ENCODE measurements around the gene NIN.

The NIN gene

DNA sequence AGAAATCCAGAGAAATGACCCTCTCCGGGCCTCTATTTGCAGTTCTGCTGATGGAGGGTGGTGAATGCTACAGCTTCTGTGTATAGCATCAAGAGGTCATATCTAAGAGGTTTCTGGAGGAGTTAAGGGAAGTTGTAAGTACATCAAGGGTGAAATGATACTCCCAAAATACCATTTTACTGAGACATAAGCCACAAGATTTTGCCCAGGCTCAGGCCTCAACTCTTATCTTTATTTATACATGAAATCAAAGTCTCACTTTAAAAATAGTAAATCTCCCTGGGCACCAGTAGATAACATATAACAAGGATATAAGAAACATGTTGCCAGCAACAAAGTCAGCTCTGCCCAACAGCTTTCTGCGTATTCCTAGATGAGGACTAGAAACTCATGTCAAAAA is 40.4 kb downstream of the NIN start:
- DNase-seq (ENCODE audit: low read depth): no peak

DNA sequence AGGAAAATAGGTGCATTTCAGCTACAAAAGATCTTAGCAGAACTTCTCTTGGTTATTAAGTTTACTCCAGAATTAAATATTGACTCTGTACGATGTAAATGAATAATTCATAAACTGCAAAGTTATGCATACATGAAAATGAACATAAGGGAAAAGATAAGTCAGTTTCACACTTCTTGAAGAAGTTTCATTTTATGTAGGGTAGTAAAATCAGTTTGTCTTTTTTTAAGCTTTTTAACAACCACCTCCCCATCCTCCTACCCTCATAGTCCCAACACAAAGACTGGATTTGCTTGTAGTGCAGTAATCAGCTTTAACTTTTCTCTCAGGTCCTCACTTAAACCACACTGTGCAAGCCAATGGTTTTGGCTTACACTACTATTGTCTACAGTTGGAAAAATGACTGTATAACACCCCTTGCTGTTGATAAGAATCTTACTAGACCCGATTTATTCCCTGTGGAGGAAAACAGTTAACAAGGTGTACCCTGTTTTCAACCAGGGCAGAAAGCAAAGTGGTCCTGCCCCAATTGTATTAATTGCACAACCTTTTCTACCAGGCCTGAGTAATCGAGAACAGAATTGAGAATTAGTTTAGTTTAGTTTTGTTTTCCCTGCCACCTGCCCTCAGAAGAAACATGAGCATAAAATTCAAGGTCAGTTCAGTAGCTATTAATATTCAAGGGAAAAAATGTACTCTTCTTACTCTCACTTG is 44.1 kb downstream of the NIN start:
- no peak for DNase-seq (ENCODE audit: low read depth)

DNA sequence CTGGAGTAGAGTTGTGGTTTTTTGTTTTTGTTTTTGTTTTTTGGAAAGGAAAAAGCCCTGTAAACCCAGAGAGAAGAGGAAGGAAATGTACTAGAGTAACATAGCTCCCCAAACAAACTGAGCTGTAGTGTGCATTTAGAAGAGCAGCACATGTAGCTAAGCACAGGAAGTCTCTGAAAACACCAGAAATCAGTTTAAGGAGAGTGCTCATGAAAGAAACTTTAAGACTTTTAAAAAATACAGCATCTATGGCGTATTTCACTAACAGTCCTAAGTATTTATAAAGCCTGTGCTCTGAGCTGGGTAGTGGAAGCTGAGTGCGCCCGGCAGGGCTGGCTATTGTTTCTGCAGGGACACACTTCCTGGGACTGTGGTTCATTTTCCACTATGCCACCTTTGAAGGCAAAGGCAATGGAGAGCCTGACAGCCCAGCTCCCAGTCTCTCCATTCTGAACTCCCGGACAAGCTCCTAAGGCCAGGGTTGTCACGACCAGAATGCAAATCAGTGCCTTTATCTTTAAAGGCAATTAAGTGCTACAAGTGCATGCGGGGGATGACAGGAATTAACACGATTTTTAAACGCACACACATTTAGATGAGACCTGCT is 45.4 kb downstream of the NIN start:
- no peak for DNase-seq (ENCODE audit: low read depth)

DNA sequence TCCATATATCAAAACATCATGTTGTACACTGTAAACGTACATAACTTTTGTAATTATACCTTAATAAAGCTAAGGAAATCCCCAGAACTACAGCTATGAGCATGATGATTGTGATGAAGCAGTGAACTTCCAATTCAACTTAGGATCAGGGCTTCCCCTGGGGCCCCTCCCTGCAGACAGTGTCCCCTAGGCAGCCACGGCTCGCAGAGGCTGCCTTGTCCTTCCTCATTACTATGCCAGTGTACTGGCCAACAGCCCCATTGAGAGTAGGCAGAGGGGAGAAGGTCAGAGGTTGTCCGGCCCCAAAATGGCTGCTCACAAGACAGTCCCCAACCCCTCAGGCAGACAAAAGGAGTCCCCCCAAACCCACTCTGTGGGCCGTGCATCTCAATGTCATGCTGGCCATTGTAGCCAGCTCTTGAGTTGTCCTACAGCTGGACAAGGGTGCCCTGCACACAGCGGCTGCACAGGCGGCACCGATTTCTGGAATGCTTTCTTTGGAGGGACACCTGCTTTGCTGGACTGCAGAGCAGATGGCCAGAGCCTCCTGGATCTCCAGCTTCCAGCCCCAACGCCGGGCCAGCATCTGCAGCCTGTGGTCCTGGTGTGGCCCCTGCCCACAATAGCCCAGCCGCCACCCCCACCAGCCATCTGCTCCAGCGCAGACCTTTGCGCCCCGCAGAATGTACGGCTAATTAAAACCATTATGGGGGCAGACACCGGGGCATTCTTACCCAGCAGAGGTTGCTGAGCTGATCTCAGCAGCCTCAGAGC is 46.1 kb downstream of the NIN start:
- no peak for DNase-seq (ENCODE audit: low read depth)

DNA sequence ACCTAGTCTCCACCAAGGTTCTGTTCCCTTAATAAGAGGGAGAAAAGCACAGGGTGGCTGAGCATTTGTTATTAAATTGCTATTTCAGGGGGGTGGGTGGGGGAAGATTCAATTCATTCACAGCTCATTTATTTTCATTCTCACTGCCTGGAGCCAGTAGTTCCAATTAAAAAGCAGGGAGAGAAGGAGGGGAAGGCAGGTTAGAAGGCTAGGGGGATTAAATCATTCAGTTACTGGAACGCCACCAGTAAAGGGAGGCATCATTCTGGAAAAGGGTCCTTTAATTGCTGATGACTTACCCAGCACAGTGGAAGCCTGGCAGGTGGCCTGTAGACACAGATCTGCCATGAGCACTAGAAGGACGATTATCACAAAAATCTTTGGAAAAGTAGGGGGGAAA is 47.4 kb downstream of the NIN start:
- no peak for DNase-seq (ENCODE audit: low read depth)

DNA sequence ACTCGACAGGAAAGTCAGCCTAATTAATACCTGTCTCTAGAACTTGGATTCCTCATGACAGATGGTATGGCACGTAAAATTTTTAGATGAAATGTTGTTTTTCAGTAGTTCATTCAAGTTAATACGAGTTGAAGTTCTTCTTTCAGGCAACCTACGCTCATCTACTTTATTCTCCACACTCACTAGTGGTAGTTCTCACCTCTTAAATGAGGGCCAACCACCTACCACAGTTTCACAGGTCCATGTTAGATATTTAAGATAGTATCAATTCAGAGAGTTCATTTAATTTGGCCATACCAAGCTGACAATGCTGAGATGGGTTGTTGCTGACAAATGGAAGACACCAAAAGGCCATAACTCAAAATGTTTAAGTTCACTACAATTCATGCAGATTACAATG is 50.6 kb downstream of the NIN start:
- no peak for DNase-seq (ENCODE audit: low read depth)

DNA sequence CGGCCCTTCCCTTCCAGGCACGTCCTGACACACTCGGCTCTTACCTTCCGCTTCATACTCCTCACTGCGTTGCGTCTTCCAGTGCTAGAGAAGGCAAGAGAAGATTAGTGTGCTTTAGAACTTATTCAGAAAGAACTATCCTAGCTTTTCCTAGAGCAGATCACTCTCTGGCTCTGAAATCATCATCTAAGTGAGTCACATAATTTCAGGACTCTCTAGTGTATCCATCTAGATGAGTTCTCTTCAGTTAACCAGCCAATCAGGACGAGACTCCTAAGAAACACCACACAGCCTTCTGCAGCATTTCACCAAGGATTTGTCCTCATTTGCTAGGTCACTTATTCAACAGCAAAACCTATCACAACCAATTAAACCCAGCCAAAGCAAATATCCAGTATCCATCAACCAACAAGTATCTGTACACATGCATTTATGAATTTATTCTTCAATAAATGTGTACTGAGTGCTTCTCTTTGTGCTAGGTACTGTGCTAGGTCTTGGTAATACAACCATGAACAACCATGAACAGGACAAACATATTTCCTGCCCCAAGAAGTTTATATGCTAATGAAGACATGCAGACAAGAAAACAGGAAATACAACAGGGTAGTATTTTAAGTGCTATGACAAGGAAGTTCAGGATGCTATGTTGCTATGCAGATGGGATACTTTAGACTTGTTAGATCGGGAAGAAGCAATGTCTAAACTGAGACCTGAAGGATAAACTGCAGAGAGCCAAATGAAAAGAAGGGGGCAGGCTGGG is 52.1 kb downstream of the NIN start:
- DNase-seq (ENCODE audit: low read depth): no peak

DNA sequence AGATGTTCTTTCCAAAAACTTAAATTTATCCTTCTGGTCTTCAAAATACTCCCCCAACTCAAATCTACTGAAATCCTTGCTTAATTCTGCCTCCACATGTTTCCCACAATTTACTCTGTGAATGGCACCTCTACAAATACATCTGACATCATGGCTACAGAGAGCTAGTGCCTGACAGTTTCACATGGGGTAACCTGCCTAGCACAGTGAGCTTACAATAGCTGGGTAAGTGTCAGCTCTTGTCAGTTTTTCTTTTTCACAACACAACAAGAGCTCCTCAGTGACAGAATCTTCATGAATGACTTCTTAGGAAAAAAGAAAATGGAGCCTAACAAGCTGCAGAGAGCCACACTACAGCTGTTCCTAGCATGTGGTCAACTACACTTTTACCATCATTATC is 54.4 kb downstream of the NIN start:
- no peak for DNase-seq (ENCODE audit: low read depth)

DNA sequence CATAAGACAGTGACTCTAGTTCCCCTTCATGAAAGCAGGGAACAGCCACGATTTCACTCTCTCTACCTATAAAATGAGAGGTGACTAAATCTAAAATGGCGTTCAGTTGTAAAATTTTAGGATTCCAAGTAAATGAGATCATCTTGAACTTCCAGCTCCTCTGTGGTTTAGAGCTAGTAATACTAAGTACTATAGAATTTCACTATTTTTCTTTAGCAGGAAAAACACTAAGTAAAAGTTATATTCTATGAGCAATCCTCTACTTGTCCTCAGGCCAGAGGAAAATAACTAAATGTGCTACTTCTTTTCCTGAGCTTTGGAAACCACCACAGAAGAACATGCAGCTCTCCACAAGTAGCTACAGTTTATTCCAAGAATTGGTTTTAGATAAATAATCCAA is 55.6 kb downstream of the NIN start:
- DNase-seq (ENCODE audit: low read depth): no peak

DNA sequence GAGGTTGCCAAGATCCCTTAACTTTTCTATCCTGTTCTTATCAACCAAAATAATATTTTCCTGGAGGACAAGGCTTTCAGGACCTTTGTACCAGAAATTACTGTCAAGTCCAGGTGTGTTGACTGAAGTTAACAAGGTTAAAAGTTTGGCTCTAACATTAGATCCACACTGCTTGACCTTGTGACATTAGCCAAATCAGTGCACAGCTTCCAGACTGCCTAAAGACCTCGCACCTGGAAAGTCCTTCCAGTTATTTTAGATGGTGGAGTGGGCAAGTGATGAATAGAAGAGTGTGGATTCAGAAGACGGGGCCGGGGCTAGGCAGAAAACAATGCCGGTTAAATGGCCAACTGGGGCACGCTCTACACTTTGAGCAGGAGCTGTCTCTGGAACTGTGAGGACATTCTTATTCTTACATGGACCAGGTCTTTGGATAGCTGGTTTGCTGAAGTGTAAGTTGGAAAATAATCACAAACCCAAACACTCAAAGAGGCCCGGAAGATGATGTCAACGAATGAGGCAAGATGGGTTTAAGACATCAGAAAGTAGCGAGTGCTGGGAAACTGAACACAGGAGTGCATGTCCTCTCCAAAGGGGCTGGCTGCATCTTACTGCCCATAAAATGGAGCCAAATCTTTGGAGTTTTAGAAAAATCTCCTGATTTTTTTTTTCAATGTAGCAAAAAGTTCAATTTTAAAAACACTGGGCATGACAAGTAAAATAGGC is 56.3 kb downstream of the NIN start:
- DNase-seq (ENCODE audit: low read depth): no peak

DNA sequence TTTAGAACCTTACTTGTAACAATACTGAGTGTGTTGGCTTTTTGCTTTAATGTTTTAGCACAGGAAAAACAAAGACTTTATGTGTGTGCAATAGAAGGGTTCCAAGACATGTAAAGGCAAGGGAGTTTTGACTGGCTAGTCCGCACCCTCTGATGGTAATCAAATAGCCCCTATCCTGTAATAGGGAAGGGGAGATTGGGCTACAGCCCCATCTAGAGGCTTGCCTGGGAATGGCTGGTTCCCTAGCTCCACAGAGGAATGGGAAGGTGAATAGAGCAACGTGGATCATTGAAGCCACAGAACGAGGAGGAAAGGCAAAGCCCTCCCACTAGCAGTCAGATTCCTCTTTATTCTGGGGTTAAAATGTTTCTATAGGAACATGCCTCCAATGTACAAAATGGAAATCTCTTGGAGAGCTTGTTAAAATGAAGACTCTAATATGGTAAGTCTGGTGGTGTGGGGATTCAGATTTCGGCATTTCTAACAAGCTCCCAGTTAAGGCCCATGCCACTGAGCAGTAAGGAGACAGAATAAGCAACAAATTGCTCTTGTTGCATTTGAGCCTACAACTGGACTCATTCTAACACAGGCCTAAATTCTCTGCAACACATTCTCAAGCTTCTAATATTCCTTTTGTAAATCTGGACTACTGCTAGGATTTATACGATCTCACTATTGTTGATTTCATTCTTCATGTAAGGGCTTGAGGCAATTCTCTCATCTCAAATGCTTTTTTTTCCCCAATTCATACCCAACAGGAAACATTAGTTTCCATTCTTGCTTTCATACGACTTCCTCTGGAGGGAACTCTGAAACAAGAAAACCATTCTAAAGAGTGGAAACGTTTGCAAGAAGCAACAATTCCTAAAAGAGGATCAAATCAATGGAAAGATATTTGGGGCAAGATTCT is 57.1 kb downstream of the NIN start:
- DNase-seq (ENCODE audit: low read depth): no peak

DNA sequence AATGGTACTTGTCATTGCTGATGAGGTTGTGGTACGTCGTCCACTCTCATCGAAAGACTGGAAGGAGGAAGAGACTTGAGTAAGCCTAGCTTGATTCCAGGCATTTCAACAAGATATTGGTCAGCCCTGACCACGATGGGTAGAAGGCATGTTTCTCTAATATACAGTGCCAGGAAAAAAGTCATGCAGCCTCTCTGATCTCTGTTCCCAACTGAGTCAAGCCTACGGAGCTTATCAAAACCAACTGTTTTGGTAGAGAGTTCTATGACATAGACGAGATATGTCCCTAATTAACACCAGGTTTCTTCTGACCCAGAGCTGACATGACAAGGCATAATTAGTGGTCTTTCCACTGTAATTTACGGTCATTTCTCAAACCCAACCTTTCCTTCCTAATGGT is 58.5 kb downstream of the NIN start:
- DNase-seq (ENCODE audit: low read depth): no peak

DNA sequence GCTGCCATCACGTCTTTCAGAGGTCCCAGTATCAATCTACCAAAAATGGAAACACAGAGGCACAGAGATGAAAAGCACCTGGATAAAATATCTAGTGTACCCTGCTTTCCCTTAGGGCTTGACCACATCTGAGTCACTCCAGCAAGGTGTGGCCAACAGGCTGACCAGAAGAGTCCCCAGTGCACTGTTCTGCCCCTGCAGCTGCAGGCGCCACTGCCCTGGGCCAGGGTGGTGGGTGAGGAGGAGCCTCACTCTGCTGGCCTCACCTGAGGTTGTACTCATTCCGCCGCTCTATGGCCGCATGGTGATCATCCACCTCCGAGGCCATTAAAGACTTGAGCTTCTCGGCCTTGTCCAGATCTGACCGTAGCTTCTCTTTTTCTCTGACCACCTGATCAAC is 60.4 kb downstream of the NIN start:
- no peak for DNase-seq (ENCODE audit: low read depth)

DNA sequence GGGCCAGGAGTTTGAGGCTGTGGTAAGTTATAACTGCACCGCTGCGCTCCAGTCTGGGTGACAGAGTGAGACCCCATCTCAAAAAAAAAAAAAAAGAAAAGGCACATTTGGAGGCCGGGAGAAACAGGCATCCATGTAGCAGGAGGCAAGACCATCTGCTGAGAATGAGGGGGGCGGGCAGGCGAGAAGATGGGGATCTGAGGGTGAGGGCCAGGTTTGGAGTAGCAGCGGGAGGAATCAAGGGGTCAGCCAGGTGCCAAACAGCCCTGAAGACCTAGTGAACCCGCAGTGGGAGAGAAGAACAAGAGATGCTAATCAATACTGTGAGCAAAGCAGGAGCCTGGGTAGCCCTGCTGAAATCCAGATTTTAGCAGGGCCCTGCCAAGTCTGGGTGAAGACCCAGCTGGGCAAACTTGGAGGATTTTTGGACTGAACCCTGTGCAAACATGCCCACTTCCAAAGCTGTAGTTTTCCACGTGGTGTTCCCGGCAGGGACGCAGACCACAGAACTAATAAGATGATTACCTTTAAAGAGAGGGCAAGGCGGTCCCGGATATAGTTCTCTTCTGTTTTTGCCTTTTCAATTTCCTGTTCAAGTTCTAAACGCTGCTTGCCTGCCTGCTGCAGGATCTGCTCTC is 61.0 kb downstream of the NIN start:
- no peak for DNase-seq (ENCODE audit: low read depth)

DNA sequence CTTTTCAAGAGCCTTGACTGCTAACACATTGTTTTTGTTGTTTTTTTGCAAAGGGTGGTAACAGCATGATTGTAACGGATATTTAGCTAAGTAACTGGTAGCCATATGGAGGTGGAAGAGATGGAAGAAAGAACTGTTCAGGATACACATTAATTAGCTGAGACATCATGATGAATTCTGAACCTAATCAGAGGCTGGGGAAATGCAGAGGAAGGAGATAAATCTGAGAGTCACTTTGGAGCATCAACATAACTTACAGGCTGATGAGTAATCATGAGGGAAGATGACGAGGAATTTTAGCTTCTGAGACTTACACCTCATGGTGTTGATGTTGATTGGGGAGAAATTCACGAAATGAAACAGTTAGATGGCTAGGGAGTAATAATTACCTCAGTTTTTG is 62.3 kb downstream of the NIN start:
- no peak for DNase-seq (ENCODE audit: low read depth)

DNA sequence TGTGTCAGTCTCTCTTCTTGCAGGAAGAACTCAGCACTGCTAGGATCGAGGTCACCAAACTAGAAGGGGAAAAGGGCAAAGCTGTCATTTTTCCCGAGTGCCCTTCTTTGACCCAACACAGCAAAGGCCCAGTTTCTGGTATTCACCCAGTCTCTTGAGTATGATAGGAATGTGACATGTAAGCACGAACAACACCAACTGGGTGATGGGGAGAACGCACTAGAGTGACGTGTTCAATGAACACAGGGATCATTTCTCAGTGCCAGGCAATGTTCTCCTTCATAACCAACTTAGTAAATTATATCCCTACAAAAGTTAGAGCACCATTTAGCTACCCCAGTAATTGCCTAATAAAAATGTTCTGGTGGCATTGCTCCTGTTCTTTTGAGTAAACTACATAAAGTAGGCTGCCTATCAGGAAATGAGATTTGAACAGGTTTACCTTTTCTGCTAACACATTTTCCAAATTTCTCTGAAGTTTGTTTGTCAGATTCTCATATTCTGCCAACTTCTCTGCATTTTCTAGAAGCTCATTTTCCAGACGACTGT is 64.5 kb downstream of the NIN start:
- no peak for DNase-seq (ENCODE audit: low read depth)

DNA sequence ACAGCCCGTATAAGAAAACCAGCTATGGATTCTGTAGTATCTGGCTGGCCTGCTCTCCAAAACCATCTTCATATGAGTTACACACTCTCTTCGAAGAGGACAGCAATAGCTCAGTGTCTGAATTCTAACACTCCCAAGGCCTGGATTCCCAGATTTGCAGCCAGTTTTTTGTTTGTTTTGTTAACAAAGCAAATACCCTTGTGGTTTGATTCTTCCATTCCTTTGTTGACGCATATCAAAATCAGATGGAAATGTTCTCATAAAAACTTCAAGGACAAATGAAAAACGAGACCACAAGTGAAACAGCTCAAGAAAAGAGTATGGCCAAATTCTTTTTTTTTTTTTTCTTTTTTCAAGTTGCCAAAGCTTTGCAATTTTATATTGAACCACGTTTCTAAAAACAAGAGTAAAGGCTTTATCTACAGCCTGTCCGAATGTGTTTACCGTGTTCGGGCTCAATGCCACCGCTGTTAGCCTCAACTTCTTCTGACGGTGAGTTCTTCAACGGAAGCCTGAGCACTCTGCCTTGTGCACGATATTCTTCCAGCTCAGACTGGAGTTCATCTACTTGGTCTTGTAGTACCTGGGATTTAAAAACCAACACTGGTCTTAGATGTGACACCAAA is 67.5 kb downstream of the NIN start:
- no peak for DNase-seq (ENCODE audit: low read depth)

DNA sequence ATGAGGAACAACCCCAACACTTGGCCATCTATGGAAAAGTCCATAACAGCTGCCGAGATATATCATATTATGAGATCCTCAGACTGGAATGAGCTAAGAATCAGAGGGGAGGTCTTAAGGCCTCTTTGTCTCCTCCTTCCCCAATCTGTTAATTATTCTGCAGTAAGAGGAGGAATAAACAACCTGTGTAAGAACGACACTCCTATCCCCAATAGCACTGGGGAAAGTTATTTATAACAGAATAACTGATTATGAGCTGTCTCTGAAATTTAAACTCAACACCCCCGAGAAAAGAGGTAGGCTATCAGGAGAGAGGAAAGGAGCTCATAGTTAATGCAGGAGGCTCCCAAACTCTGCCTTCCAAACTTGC is 68.0 kb downstream of the NIN start:
- DNase-seq (ENCODE audit: low read depth): no peak

DNA sequence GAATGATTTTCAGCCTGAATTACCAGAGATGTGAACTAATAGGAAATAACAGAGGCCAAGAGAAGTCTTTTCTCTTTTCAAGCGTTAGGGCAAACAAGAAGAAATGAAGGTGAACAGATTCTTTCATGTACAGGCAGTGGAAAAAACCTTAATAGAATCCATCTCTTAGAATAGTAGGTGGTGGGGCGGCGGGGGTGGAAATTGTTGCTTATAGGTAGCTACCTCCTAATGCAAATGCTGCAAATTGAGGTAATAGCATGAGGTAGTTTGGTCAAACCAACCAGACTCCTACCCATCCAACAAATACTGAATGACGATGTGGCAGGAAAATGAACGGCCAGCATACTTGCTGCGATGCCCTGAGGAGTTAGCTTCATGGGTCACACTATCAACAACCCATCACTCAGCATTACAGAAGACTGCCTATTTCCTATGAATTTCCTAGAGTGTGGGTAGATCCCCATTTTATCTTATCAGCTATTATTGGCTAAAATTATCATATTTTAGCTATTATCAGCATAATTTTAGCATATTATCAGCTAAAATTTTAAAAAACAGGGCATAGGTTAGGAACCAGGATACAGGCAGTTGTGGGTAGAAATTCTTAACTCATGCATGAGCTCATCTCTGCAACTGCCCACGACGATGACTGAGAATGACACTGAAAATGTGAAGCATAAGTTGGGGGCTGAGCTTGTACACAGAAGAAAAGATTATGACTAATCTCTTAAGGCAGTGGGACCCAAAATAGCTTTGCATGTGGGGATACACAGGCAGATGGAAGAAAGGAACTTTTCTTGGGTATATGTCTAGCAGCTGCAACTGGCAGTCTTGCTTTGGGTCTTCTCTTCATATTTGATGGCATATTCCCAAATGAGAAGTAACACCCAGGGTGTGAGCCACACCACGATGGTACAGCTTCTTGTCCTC is 68.7 kb downstream of the NIN start:
- DNase-seq (ENCODE audit: low read depth): no peak
